H1 (cell line): ENCODE results near the gene AHNAK2. TPM values are rescaled to one million over a fixed set of nuclear protein-coding genes. Genes with fewer than 3 reads are reported as not detected.

Source experiments
- CTCF ChIA-PET: fragments of 300-600 bp; sonication (Branson Sonifier 250); formaldehyde crosslinking; loops from one replicate; lab custom pipeline; 2021; ENCODE audit not compliant: partially characterized antibody; lab: Charles Lee
- POLR2A ChIA-PET: fragments of 300-600 bp; sonication (Branson Sonifier 250); formaldehyde crosslinking; loops from one replicate; lab custom pipeline; 2021; ENCODE audit warnings: inconsistent platforms; ENCODE audit not compliant: partially characterized antibody; lab: Charles Lee
- DNase-seq, 2 experiments: peaks; one replicate each; pipeline versions ENCODE4 v3.0.0 to v3.0.0-alpha.2; 2010 to 2022; ENCODE audit warnings: low spot score in 2 of 2, low read depth in 1 of 2, mixed read lengths in 1 of 2
- FAIRE-seq: peaks from 2 replicates; lab custom pipeline; 2011; peaks lifted over from hg19 to GRCh38; lab: Jason Lieb, UNC
- H2AFZ ChIP-seq: 2 replicates; pipeline ENCODE4 v1.8.1; 2012; ENCODE audit warnings: low read length, inconsistent platforms
- H2AK5ac ChIP-seq: 2 replicates; pipeline ENCODE4 v1.6.1; 2013; ENCODE audit warnings: low read depth, low read length
- H2BK120ac ChIP-seq: replicated peaks from 2 replicates; pipeline ENCODE3; 2013; ENCODE audit warnings: low read depth, low read length, inconsistent platforms
- H2BK12ac ChIP-seq: 2 replicates; pipeline ENCODE4 v1.6.1; 2013; ENCODE audit warnings: low read depth, low read length
- H2BK15ac ChIP-seq: 2 replicates; pipeline ENCODE4 v1.6.1; 2013; ENCODE audit warnings: low read length
- H2BK20ac ChIP-seq: 2 replicates; pipeline ENCODE4 v1.6.1; 2013; ENCODE audit warnings: low read length
- H2BK5ac ChIP-seq: 2 replicates; pipeline ENCODE4 v1.6.1; 2013; ENCODE audit warnings: low read depth, low read length
- H3K14ac ChIP-seq: 2 replicates; pipeline ENCODE4 v1.6.1; 2013; ENCODE audit warnings: inconsistent platforms; ENCODE audit not compliant: insufficient read length
- H3K18ac ChIP-seq: 2 replicates; pipeline ENCODE4 v1.6.1; 2013; ENCODE audit warnings: low read length; ENCODE audit errors: extremely low read depth
- H3K23ac ChIP-seq: 2 replicates; pipeline ENCODE4 v1.6.1; 2013; ENCODE audit warnings: inconsistent platforms; ENCODE audit not compliant: insufficient read length
- H3K23me2 ChIP-seq: 2 replicates; pipeline ENCODE4 v1.6.1; 2013; ENCODE audit warnings: low read depth, low read length
- H3K27ac ChIP-seq: 2 replicates; pipeline ENCODE4 v1.6.1; 2011; ENCODE audit warnings: low read depth, low read length, inconsistent platforms
- H3K27me3 ChIP-seq, 4 experiments: replicated peaks in 1 of 4; 1 replicate in 1 of 4; 2 replicates in 3 of 4; pipeline versions ENCODE4 v1.6.1 to v1.8.1; 2011 to 2013; ENCODE audit warnings: low read length in 3 of 4, mild to moderate bottlenecking in 3 of 4, inconsistent platforms in 2 of 4, mixed read lengths in 2 of 4, moderate library complexity in 1 of 4; ENCODE audit not compliant: control insufficient read depth in 3 of 4, insufficient read depth in 3 of 4; ENCODE audit errors: extremely low read depth in 1 of 4
- H3K36me3 ChIP-seq, 4 experiments: 2 replicates each; pipeline versions ENCODE4 v1.6.1 to v1.8.1; 2011 to 2013; ENCODE audit warnings: mild to moderate bottlenecking in 4 of 4, low read length in 3 of 4, moderate library complexity in 2 of 4, control low read depth in 1 of 4, inconsistent platforms in 1 of 4; ENCODE audit not compliant: insufficient read depth in 4 of 4, control insufficient read depth in 2 of 4
- H3K4ac ChIP-seq: replicated peaks from 2 replicates; pipeline ENCODE3; 2013; ENCODE audit warnings: low read length, low read depth, mixed read lengths, inconsistent platforms; ENCODE audit not compliant: insufficient read length
- H3K4me1 ChIP-seq, 4 experiments: replicated peaks in 1 of 4; 1 replicate in 1 of 4; 2 replicates in 3 of 4; pipeline versions ENCODE4 v1.6.1 to v1.8.1; 2011 to 2013; ENCODE audit warnings: low read length in 3 of 4, inconsistent platforms in 2 of 4, mixed read lengths in 1 of 4; ENCODE audit not compliant: insufficient read depth in 4 of 4, control insufficient read depth in 3 of 4
- H3K4me2 ChIP-seq, 2 experiments: 2 replicates each; pipeline versions ENCODE4 v1.6.1 to v1.8.1; 2011 to 2013; ENCODE audit warnings: low read depth in 2 of 2, low read length in 2 of 2, control low read depth in 1 of 2, inconsistent platforms in 1 of 2, mild to moderate bottlenecking in 1 of 2; ENCODE audit not compliant: insufficient read depth in 1 of 2
- H3K4me3 ChIP-seq, 4 experiments: fragments of 200-600, 300-600 bp in 1 of 4; sonication (generic), shearing (Covaris generic), sonication (Bioruptor Twin) in 1 of 4; 2 replicates each; pipeline versions ENCODE4 v1.5.1 to v1.8.1; 2011 to 2016; ENCODE audit warnings: low read length in 4 of 4, low read depth in 3 of 4, control low read depth in 2 of 4, inconsistent platforms in 2 of 4, mild to moderate bottlenecking in 2 of 4, mixed read lengths in 1 of 4, moderate library complexity in 1 of 4; ENCODE audit not compliant: insufficient read depth in 2 of 4; ENCODE audit errors: extremely low read depth in 1 of 4
- H3K56ac ChIP-seq: replicated peaks from 2 replicates; pipeline ENCODE3; 2013; ENCODE audit warnings: low read depth, mild to moderate bottlenecking, mixed read lengths, low read length, inconsistent platforms; ENCODE audit not compliant: insufficient read length
- H3K79me1 ChIP-seq: 2 replicates; pipeline ENCODE4 v1.6.1; 2013; ENCODE audit warnings: low read depth, low read length, control low read depth
- H3K79me2 ChIP-seq, 2 experiments: 2 replicates each; pipeline versions ENCODE4 v1.6.1 to v1.8.1; 2012 to 2013; ENCODE audit warnings: low read length in 2 of 2, mild to moderate bottlenecking in 2 of 2, inconsistent platforms in 1 of 2; ENCODE audit not compliant: insufficient read depth in 2 of 2, control insufficient read depth in 1 of 2
- H3K9ac ChIP-seq, 4 experiments: replicated peaks in 1 of 4; 1 replicate in 1 of 4; 2 replicates in 3 of 4; pipeline versions ENCODE4 v1.6.1 to v1.8.1; 2011 to 2013; ENCODE audit warnings: low read depth in 3 of 4, low read length in 3 of 4, control low read depth in 2 of 4, mild to moderate bottlenecking in 2 of 4, moderate library complexity in 2 of 4, inconsistent platforms in 1 of 4; ENCODE audit errors: extremely low read depth in 1 of 4
- H3K9me3 ChIP-seq, 2 experiments: 2 replicates each; pipeline versions ENCODE4 v1.6.1 to v1.8.1; 2012 to 2013; ENCODE audit warnings: mild to moderate bottlenecking in 2 of 2, moderate library complexity in 2 of 2, control low read depth in 1 of 2, inconsistent platforms in 1 of 2, low read depth in 1 of 2, low read length in 1 of 2, mixed read lengths in 1 of 2; ENCODE audit not compliant: insufficient read depth in 2 of 2
- H4K20me1 ChIP-seq, 2 experiments: replicated peaks in 1 of 2; 2 replicates each; pipeline versions ENCODE3 to v1.8.1; 2011 to 2013; ENCODE audit warnings: inconsistent platforms in 2 of 2, low read length in 2 of 2, mild to moderate bottlenecking in 1 of 2; ENCODE audit not compliant: insufficient read depth in 2 of 2, control insufficient read depth in 1 of 2
- H4K5ac ChIP-seq: 2 replicates; pipeline ENCODE4 v1.6.1; 2013; ENCODE audit warnings: low read length, low read depth, mixed read lengths, inconsistent platforms; ENCODE audit not compliant: insufficient read length
- H4K8ac ChIP-seq: 2 replicates; pipeline ENCODE4 v1.8.0; 2013; ENCODE audit warnings: mild to moderate bottlenecking, moderate library complexity, low read length, inconsistent platforms; ENCODE audit not compliant: insufficient read depth; ENCODE audit errors: extremely low read depth
- H4K91ac ChIP-seq: replicated peaks from 2 replicates; pipeline ENCODE3; 2013; ENCODE audit warnings: low read length, mixed read lengths, inconsistent platforms; ENCODE audit not compliant: insufficient read length
- ASH2L ChIP-seq: fragments of 200-600, 300-600 bp; sonication (generic); IDR thresholded peaks from one replicate; pipeline ENCODE4 v1.7.1; 2017; ENCODE audit warnings: low read length
- BACH1 ChIP-seq: IDR thresholded peaks from 2 replicates; pipeline ENCODE4 v1.6.1; 2012; ENCODE audit warnings: low read length, improper control_type of control experiment
- BRCA1 ChIP-seq: IDR thresholded peaks from 2 replicates; pipeline ENCODE4 v1.6.1; 2012; ENCODE audit warnings: low read depth, low read length, improper control_type of control experiment
- EGR1 ChIP-seq: IDR thresholded peaks from 2 replicates; pipeline ENCODE4 v1.6.1; 2011; ENCODE audit warnings: low read depth, low read length, borderline replicate concordance
- HDAC2 ChIP-seq, 2 experiments: fragments of 300-600 bp in 1 of 2; sonication (generic) in 1 of 2; IDR thresholded peaks; 2 replicates each; pipeline ENCODE4 v1.6.1; 2011 to 2012; ENCODE audit warnings: low read depth in 2 of 2, low read length in 2 of 2, mild to moderate bottlenecking in 2 of 2, moderate library complexity in 2 of 2, borderline replicate concordance in 1 of 2, inconsistent platforms in 1 of 2
- POLR2A ChIP-seq, 2 experiments: IDR thresholded peaks; 1 replicate in 1 of 2; 2 replicates in 1 of 2; pipeline ENCODE4 v1.6.1; 2011; ENCODE audit warnings: low read depth in 2 of 2, low read length in 2 of 2, mild to moderate bottlenecking in 2 of 2; ENCODE audit errors: control extremely low read depth in 1 of 2
- POU5F1 ChIP-seq: IDR thresholded peaks from 2 replicates; pipeline ENCODE4 v1.6.1; 2011; ENCODE audit warnings: low read depth, mild to moderate bottlenecking, low read length, moderate library complexity
- TBP ChIP-seq: IDR thresholded peaks from 2 replicates; pipeline ENCODE4 v1.6.1; 2011; ENCODE audit warnings: low read depth, low read length, improper control_type of control experiment
- YY1 ChIP-seq: IDR thresholded peaks from 2 replicates; pipeline ENCODE4 v1.6.1; 2011; ENCODE audit warnings: low read depth, mild to moderate bottlenecking, low read length
- WGBS, 2 experiments: shearing (Covaris generic) in 1 of 2; methylation state at CpG; one replicate each; pipeline versions ENCODE4 v1.1.6 to v1.1.7; 2013 to 2015; ENCODE audit warnings: low lambda C conversion rate in 2 of 2, mixed read lengths in 2 of 2, inconsistent platforms in 1 of 2, low coverage in 1 of 2, missing lambda C conversion rate in 1 of 2; ENCODE audit not compliant: insufficient replicate concordance in 2 of 2, insufficient coverage in 1 of 2, insufficient read length in 1 of 2; ENCODE audit errors: extremely low coverage in 1 of 2, missing lambda C conversion rate in 1 of 2; 5-methylcytosine and 5-hydroxymethylcytosine counted together
- polyA plus RNA-seq, 7 experiments: library from polyadenylated mRNA; depleted of rRNA in 3 of 7; stranded (reverse) in 5 of 7; unstranded in 2 of 7; fragments of >200 nt in 5 of 7; fragments of 200-250 nt in 2 of 7; gene quantifications; 1 replicate in 5 of 7; 2 replicates in 1 of 7; 4 replicates in 1 of 7; pipeline versions ENCODE4 v1.2.1 to v1.2.3, GENCODE V29; 2011 to 2013; ENCODE audit warnings: missing spikeins in 2 of 7, mixed read lengths in 2 of 7
- total RNA-seq: library from RNA; stranded (reverse); fragmentation: NEBNext Ultra II Directional; extraction: Animal tissue kit (Norgen Biotek cat#: 25700); gene quantifications from 2 replicates; pipeline ENCODE4 v1.2.1, GENCODE V29; 2021
- TF ChIP-seq, protein P1 (sequence below): IDR thresholded peaks from 2 replicates; pipeline ENCODE4 v1.6.1; 2012; ENCODE audit warnings: inconsistent platforms
- TF ChIP-seq, protein P2 (sequence below): IDR thresholded peaks from 2 replicates; pipeline ENCODE4 v1.6.1; 2012; ENCODE audit warnings: inconsistent platforms

The AHNAK2 gene
- total and polyA plus RNA-seq, 2 of the 8 experiments (the other 6 are each of a cell fraction or from before 2014, with no cell fraction given): 0.95 to 2.0 TPM

DNA sequence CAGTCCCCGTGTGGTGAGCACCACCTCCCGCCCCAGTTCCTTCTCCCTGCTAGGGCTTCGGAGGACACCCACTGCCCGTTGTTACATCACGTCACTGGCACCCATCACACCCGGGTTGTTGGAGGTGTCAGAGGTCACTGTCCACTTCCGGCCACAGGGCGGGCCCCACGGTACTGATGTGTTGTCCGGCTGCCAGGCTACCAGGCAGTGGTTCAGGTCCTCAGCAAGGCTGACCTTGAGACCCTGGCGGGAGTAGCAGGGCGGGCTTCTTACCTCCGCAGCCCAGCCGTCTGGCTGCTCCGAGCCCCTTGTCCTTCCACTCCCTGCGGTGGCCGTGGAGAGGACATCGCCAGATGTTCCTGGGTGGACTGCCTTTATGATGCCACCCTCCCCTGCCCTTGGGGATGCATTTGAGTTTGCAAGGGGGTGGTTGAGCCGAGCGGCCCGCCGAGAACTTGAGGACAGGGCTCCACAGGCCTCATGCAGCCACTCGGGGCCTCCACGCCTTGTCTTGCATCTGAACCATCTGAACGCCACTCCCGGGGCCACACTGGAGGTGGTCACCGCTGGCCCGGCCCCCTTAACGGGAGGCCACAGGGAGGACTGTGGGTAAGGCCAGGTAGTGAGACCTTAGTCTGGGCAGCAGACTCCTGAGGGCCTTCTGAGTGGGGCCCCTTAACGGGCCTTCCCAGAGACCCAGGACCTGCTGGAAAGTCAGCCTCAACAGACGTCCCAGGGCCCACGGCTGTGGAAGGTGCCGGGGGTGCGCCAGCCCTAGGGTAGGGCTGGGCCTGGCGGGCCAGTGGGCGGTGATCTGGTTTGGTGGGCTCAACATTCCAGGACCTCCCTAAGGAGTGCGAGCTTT is 80.6 kb downstream of the AHNAK2 start:
- ChIA-PET CTCF (interaction anchor here (0.7 to 4.1 kb wide), 23 partner anchors 8 to 210 kb away, joined by 3 to 26 read pairs (median 5); partner anchors contain the start of gene PLD4), POLR2A (no interaction called here)
- FAIRE-seq (no peak), DNase-seq (no peak)
- WGBS, 2 experiments: 92% methylated on average over 33 of the region's 37 CpGs; no CpG with 5 or more reads in 1 of the 2 experiments
- peaks cover 1 to 2% of the 10 kb centered on the region in 2 experiments for H4K20me1 ChIP-seq
- no peak overlapping the region for H2AFZ ChIP-seq
- H3K9ac ChIP-seq: no peak overlapping the region
- H2AK5ac ChIP-seq: no peak overlapping the region
- H3K4me2 ChIP-seq: no peak overlapping the region
- no peak overlapping the region for H4K91ac ChIP-seq
- H2BK15ac ChIP-seq: no peak overlapping the region
- no peak overlapping the region for H2BK5ac ChIP-seq
- no peaks in the 10 kb centered on the region for H3K23me2 ChIP-seq
- no peaks in the 10 kb centered on the region for H3K9me3 ChIP-seq
- H3K14ac ChIP-seq: no peak overlapping the region
- no peaks in the 10 kb centered on the region; a peak in 1 of 8 replicates for H3K36me3 ChIP-seq
- H3K4me1 ChIP-seq: peaks cover 0 to 3% (median 0%) of the 10 kb centered on the region in 4 experiments; a peak in 1 of 7 replicates
- no peak overlapping the region for H4K5ac ChIP-seq
- H2BK20ac ChIP-seq: no peak overlapping the region
- H3K79me1 ChIP-seq: no peaks in the 10 kb centered on the region
- H2BK120ac ChIP-seq: no peak overlapping the region
- H3K18ac ChIP-seq: no peak overlapping the region
- H3K79me2 ChIP-seq: no peaks in the 10 kb centered on the region
- no peak overlapping the region for H3K23ac ChIP-seq
- peak overlapping the region; percentile 35 for H4K8ac ChIP-seq
- H3K27me3 ChIP-seq: no peaks in the 10 kb centered on the region
- H3K4me3 ChIP-seq: no peak overlapping the region
- H3K4ac ChIP-seq: no peak overlapping the region
- no peak overlapping the region for H3K56ac ChIP-seq
- H3K27ac ChIP-seq: no peak overlapping the region
- no peak overlapping the region for H2BK12ac ChIP-seq
- no peak for TF ChIP-seq BRCA1
- no peak for TF ChIP-seq POLR2A (IDR thresholded peaks at IDR 0.05; ENCODE audit: control extremely low read depth in 1 of 2, low read depth in 2 of 2, low read length in 2 of 2)
- TF ChIP-seq ASH2L: no peak
- no peak for TF ChIP-seq YY1
- no peak for TF ChIP-seq EGR1
- no peak for TF ChIP-seq HDAC2 (IDR thresholded peaks at IDR 0.05; ENCODE audit: borderline replicate concordance in 1 of 2, low read depth in 2 of 2, low read length in 2 of 2)
- TF ChIP-seq, protein P1, sequence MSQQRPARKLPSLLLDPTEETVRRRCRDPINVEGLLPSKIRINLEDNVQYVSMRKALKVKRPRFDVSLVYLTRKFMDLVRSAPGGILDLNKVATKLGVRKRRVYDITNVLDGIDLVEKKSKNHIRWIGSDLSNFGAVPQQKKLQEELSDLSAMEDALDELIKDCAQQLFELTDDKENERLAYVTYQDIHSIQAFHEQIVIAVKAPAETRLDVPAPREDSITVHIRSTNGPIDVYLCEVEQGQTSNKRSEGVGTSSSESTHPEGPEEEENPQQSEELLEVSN: no peak
- TF ChIP-seq BACH1: no peak
- no peak for TF ChIP-seq TBP
- TF ChIP-seq, protein P2, sequence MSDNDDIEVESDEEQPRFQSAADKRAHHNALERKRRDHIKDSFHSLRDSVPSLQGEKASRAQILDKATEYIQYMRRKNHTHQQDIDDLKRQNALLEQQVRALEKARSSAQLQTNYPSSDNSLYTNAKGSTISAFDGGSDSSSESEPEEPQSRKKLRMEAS: no peak
- no peak for TF ChIP-seq POU5F1
